ENCODE measurements around the gene PAGR1.
"Not testable (repeated sequence)": the region's sequence is repeated elsewhere in the genome, so short reads cannot be mapped to it uniquely, and the experiment has no call there.

Gene PAGR1

DNA sequence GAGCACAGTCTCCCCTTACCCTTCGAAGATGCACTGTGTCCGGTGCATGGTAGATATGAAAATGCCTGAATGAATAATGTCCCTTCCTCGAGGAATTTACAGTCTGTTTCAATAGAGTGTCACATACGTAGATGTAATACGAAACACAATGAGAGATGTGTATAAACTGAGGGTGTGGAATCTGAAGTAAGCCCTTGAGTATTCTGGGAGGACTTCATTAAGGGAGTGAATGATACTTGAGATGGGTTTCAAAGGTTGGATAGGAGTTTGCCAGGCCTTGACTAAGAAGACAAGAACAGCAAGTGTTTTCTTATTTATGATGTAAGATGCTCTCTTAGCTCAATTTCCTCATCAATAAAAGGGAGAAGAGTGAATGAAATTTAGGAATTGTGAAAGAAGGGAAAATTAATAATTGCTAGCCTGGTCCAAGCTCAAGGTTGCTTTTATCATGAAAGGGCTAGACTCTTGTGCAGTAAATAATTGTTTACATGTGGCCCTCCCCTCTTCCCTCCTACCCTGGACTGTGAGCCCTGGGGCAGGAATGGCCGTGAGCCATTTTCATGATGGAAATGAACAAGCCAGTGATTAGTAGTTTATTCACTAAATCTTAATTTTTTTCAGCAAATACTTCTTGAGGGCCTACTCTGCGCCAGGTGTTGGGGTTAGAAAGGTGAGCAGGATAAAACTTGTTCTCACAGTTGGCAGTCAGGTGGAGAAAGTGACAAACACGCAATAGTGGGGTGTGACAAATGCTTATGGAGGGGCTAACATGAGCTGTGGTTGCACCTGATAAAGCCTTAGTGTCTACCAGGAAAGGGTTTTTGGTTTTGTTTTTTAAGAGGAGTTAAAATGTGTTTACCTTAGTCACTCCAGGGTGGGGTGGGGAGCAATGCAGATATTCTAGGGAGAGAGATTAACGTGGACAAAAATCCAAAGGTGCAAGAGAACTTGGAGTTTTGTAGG lies 23.8 kb upstream of the PAGR1 start:
- POLR2A ChIA-PET (ENCODE audit: low non-redundant PET), result no interaction called here
- TF ChIP-seq, protein P1, sequence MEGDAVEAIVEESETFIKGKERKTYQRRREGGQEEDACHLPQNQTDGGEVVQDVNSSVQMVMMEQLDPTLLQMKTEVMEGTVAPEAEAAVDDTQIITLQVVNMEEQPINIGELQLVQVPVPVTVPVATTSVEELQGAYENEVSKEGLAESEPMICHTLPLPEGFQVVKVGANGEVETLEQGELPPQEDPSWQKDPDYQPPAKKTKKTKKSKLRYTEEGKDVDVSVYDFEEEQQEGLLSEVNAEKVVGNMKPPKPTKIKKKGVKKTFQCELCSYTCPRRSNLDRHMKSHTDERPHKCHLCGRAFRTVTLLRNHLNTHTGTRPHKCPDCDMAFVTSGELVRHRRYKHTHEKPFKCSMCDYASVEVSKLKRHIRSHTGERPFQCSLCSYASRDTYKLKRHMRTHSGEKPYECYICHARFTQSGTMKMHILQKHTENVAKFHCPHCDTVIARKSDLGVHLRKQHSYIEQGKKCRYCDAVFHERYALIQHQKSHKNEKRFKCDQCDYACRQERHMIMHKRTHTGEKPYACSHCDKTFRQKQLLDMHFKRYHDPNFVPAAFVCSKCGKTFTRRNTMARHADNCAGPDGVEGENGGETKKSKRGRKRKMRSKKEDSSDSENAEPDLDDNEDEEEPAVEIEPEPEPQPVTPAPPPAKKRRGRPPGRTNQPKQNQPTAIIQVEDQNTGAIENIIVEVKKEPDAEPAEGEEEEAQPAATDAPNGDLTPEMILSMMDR (conservative IDR thresholded peaks at IDR 0.05; ENCODE audit: low read depth), result no peak
- no peak for DNase-seq (ENCODE audit: low spot score)
- CTCF ChIA-PET, result interaction anchor here (1.1 kb wide), 1 partner anchor 12 kb away, joined by 3 read pairs; no protein-coding TSS in a partner anchor
- no peak overlapping the region for H3K27ac ChIP-seq

DNA sequence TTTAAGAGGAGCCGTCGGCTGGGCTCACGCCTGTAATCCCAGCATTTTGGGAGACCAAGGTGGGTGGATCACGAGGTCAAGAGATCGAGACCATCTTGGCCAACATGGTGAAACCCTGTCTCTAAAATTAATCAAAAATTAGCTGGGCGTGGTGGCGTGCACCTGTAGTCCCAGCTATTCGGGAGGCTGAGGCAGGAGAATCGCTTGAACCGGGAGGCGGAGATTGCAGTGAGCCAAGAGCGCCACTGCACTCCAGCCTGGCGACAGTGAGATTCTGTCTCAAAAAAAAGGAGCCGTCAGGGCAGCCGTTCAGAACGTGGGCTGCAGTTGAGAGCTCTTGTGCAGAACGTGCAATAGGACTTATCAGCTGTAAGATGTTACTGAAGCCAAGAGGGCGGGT lies 22.8 kb upstream of the PAGR1 start:
- CTCF ChIA-PET, result interaction anchor here (0.7 to 1.0 kb wide), 2 partner anchors 9 to 22 kb away, joined by 3 to 4 read pairs; partner anchors contain the start of gene PAGR1
- H3K27ac ChIP-seq; DNase-seq (ENCODE audit: low spot score); POLR2A ChIA-PET (ENCODE audit: low non-redundant PET): not testable (repeated sequence)

DNA sequence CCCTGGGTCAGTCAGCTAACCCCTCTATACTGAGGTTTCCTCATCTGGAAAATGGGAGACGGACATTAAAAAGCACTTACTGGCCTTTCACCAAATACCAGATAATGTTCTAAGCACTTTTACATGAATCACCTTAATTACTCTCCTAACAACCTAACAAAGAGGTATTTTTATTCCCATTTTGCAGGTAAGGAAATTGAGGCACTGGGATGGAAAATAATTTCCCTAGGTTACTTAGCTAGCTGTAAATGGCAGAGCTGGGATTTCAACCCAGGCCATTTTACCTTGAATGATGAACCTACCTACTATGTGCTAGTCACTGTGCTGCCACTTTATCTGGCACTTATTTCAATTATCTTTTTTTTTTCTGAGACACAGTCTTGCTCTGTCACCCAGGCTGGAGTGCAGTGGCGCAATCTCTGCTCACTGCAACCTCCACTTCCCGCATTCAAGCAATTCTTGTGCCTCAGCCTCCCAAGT lies 21.7 kb upstream of the PAGR1 start:
- CTCF ChIA-PET, result interaction anchor here (0.5 kb wide), 1 partner anchor 30 kb away, joined by 3 read pairs; no protein-coding TSS in a partner anchor
- no peak overlapping the region for H3K27ac ChIP-seq
- TF ChIP-seq, protein P1 (conservative IDR thresholded peaks at IDR 0.05; ENCODE audit: low read depth), result no peak
- POLR2A ChIA-PET (ENCODE audit: low non-redundant PET), result no interaction called here
- no peak for DNase-seq (ENCODE audit: low spot score)

DNA sequence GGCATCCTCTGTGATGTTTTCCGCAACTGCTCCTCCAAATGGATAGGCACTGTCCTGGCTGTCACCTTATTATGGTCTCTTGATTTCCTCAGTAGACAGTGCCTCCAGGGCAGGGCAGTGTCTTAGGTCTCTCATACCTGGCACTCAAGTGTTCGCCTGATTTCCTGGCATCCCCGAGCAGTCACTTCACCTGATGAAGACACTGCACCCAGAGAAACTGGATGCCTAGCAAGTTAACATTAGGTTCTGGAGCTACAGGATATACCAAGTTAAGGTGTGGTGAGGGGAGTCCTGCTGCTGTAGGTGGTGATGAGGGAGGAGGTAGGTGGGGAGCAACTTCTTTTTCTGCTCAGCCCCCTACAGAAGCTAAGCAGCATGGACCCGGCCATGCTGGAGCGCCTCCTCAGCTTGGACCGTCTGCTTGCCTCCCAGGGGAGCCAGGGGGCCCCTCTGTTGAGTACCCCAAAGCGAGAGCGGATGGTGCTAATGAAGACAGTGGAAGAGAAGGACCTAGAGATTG lies 13.5 kb upstream of the PAGR1 start:
- TF ChIP-seq, protein P1 (conservative IDR thresholded peaks at IDR 0.05; ENCODE audit: low read depth), result no peak
- DNase-seq (ENCODE audit: low spot score), result no peak
- CTCF ChIA-PET, result interaction anchor here (0.9 to 1.1 kb wide), 2 partner anchors 12 to 46 kb away, joined by 4 read pairs; partner anchors contain the start of gene KIF22
- H3K27ac ChIP-seq, result peak overlapping the region; percentile 99
- POLR2A ChIA-PET (ENCODE audit: low non-redundant PET), result no interaction called here

DNA sequence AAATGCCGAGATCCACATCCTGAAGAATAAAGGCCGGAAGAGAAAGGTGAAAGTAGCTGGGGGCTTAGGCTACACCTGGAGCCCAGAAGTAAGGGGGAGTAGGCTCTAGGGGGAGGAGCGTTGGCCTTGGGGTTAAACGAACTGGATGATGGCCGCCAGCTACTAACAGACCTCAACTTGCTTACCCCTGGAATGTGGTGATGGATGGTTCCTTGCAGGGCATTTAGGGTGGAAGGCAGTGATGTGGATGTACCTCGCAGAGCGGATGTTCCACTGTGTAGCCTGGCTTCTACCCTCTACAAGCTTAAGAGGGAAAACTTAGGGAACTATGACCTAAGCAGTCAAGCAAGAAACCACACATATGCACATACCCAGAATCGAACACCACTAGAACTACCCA lies 11.9 kb upstream of the PAGR1 start:
- DNase-seq (ENCODE audit: low spot score), result no peak
- TF ChIP-seq, protein P1 (conservative IDR thresholded peaks at IDR 0.05; ENCODE audit: low read depth), result no peak
- peak overlapping the region; percentile 99 for H3K27ac ChIP-seq
- ChIA-PET POLR2A (ENCODE audit: low non-redundant PET) (no interaction called here), CTCF (interaction anchor here (0.6 kb wide), 1 partner anchor 17 kb away, joined by 3 read pairs; no protein-coding TSS in a partner anchor)

DNA sequence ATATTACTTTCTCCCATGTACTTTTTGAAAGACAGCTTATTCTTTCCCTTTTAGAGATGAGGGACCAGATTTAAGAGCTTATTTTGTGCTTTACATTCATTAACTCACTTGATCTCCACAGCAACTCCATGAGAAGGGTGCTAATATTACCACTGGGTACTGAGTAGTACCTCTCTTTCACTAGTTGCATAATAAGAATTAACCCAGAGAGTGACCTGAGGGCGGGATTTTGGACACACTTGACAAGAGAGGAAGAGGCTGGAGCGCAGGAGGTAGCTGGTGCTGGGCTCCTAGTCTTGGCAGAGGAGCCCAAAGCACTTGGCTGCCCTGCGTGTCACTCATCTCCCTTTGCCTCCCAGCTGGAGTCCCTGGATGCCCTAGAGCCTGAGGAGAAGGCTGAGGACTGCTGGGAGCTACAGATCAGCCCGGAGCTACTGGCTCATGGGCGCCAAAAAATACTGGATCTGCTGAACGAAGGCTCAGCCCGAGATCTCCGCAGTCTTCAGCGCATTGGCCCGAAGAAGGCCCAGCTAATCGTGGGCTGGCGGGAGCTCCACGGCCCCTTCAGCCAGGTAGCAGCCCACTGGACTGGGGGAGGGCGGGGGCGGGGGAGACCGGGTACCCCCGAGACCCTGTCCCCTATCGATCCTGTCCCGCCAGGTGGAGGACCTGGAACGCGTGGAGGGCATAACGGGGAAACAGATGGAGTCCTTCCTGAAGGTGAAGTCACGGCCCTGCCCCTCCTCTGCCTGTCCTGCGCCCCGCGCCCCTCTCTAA lies 11.3 kb upstream of the PAGR1 start:
- peak overlapping the region; percentile 99 for H3K27ac ChIP-seq
- ChIA-PET CTCF (interaction anchor here (0.6 to 0.9 kb wide), 5 partner anchors 13 to 113 kb away, joined by 3 to 7 read pairs (median 3); no protein-coding TSS in a partner anchor), POLR2A (ENCODE audit: low non-redundant PET) (interaction anchor here (0.5 kb wide), 1 partner anchor 830 kb away, joined by 3 read pairs; the partner anchor contains the start of gene SPNS1)
- TF ChIP-seq, protein P1 (conservative IDR thresholded peaks at IDR 0.05; ENCODE audit: low read depth), result no peak
- no peak for DNase-seq (ENCODE audit: low spot score)
